BE2C (cell line): ENCODE results near the gene CFAP73.

ENCODE experiments used
- DNase-seq: peaks from one replicate; pipeline ENCODE4 v3.0.0-alpha.2; 2020
- H3K27me3 ChIP-seq: fragments of 250-450 bp; sonication (Bioruptor Pico); 2 replicates; pipeline ENCODE4 v1.5.1; 2020; ENCODE audit warnings: mild to moderate bottlenecking
- H3K36me3 ChIP-seq: fragments of 250-450 bp; sonication (Bioruptor Pico); 2 replicates; pipeline ENCODE4 v1.5.1; 2020; ENCODE audit warnings: mild to moderate bottlenecking
- H3K4me1 ChIP-seq: fragments of 250-450 bp; sonication (Bioruptor Pico); 2 replicates; pipeline ENCODE4 v1.5.1; 2020
- H3K4me3 ChIP-seq: 2 replicates; pipeline ENCODE4 v1.5.1; 2011; ENCODE audit warnings: low read depth, low read length
- H3K9me3 ChIP-seq: fragments of 250-450 bp; sonication (Bioruptor Pico); 2 replicates; pipeline ENCODE4 v1.5.1; 2020
- TF ChIP-seq, protein P1 (sequence below): IDR thresholded peaks from 2 replicates; pipeline ENCODE4 v1.5.1; 2012; ENCODE audit warnings: mild to moderate bottlenecking, low read depth, low read length

CFAP73 gene

DNA sequence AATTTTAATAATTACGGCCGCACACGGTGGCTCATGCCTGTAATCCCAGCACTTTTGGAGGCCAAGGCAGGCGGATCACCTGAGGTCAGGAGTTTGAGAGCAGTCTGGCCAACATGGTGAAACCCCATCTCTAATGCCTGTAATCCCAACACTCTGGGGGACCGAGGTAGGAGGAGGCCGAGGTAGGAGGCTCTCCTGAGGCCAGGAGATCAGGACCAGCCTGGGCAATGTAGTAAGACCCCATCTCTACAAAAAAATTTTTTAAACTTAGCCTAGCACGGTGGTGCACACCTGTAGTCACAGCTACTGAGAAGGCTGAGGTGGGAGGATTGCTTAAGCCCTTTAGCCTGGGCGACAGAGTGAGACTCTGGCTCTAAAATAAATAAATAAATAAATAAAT, 5.6 kb upstream of the CFAP73 start:
- H3K27me3 ChIP-seq = no peaks in the 10 kb centered on the region
- H3K36me3 ChIP-seq = no peaks in the 10 kb centered on the region
- no peak overlapping the region for H3K4me3 ChIP-seq
- DNase-seq = no peak
- H3K4me1 ChIP-seq = no peaks in the 10 kb centered on the region
- TF ChIP-seq, protein P1, sequence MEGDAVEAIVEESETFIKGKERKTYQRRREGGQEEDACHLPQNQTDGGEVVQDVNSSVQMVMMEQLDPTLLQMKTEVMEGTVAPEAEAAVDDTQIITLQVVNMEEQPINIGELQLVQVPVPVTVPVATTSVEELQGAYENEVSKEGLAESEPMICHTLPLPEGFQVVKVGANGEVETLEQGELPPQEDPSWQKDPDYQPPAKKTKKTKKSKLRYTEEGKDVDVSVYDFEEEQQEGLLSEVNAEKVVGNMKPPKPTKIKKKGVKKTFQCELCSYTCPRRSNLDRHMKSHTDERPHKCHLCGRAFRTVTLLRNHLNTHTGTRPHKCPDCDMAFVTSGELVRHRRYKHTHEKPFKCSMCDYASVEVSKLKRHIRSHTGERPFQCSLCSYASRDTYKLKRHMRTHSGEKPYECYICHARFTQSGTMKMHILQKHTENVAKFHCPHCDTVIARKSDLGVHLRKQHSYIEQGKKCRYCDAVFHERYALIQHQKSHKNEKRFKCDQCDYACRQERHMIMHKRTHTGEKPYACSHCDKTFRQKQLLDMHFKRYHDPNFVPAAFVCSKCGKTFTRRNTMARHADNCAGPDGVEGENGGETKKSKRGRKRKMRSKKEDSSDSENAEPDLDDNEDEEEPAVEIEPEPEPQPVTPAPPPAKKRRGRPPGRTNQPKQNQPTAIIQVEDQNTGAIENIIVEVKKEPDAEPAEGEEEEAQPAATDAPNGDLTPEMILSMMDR = no peak
- no peaks in the 10 kb centered on the region for H3K9me3 ChIP-seq

DNA sequence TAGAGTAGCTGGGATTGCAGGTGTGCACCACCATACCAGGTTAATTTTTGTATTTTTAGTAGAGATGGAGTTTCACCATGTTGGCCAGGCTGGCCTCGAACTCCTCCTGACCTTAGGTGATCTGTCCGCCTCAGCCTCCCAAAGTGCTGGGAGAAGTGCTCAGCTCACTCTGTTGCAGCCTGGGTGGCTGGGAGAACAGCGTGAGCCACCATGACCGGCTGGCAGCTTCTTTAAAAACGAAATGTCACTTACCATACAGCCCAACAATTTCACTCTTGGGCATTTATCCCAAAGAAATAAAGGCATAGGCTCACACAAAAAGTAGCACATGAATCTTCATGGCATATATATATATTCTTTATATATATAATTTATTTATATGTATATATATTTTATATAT, 4.7 kb upstream of the CFAP73 start:
- no peak for DNase-seq
- Histone ChIP-seq H3K4me1 (no peaks in the 10 kb centered on the region), H3K27me3 (no peaks in the 10 kb centered on the region), H3K36me3 (no peaks in the 10 kb centered on the region), H3K9me3 (no peaks in the 10 kb centered on the region), H3K4me3 (no peak overlapping the region)
- TF ChIP-seq, protein P1 = no peak

DNA sequence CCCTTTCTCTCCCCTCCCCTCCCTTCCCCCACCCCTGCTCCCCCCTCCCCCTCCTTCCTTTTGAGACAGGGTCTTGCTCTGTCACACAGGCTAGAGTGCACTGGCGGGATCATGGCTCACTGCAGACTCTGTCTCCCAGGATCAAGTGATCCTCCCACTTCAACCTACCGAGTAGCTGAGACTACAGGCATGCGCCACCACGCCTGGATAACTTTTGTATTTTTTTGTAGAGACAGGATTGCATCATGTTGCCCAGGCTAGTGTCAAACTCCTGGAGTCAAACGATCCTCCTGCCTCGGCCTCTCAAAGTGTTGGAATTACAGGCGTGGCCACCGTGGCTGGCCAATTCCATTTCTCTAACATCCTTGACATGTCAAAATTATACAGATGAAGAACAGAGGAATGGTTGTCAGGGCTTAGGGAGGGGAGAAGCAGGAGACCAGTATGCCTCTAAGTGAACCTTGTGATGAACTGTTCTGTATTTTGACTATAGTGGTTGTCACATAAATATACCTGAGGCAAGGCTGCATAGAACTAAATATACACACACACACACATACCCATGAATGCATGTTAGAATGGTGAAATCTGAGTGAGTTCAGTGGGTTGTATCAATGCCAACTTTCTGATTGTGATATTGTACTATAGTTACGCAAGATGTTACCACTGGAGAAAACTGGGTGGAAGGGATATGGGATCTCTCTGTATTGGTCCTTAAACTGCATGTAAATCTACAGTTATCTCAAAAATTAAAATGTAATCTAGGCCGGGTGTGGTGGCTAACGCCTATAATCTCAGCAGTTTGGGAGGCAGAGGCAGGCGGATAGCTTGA, 3.6 kb upstream of the CFAP73 start:
- no peak for DNase-seq
- no peak overlapping the region for H3K4me3 ChIP-seq
- TF ChIP-seq, protein P1 = no peak

DNA sequence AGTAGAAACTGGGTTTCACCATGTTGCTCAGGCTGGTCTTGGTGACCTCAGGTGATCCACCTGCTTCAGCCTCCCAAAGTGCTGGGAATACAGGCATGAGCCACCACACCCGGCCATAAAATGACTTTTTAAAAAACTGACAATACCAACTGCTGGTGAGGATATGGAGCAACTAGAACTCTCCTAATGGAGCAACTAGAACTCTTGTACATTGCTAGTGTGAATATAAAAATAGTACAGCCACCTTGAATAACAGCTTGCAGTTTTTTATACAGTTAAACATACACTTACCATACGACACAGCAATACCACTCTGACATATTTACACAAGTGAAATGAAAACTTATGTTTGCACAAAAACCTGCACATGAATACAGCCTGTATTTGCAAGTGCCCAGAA, 2.5 kb upstream of the CFAP73 start:
- no peaks in the 10 kb centered on the region for H3K9me3 ChIP-seq
- no peaks in the 10 kb centered on the region; the same call in 1 of the 2 replicates for H3K4me1 ChIP-seq
- no peak for DNase-seq
- TF ChIP-seq, protein P1 = no peak
- no peak overlapping the region for H3K4me3 ChIP-seq
- no peaks in the 10 kb centered on the region; the same call in 1 of the 2 replicates for H3K27me3 ChIP-seq
- H3K36me3 ChIP-seq = no peaks in the 10 kb centered on the region

More for the DNA sequence above, 3.6 kb upstream of the CFAP73 start:
- no peaks in the 10 kb centered on the region for H3K27me3 ChIP-seq
- H3K36me3 ChIP-seq = no peaks in the 10 kb centered on the region
- no peaks in the 10 kb centered on the region; the same call in 1 of the 2 replicates for H3K4me1 ChIP-seq
- no peaks in the 10 kb centered on the region for H3K9me3 ChIP-seq

DNA sequence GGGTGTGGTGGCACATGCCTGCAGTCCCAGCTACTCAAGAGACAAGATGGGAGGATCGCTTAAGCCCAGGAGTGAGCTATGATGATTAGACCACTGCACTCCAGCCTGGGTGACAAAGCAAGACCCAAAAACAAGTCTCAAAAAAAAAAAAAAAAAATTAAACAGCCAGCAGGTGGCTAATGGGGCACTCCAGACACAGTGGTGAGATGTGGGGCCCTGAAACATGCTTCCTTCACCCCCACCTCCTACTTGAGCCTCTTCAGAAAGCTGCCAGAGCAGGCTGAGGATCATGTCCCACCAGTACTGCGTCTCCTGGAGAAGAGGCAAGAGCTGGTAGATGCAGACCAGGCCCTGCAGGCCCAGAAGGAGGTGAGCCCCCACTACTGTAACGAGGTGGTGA, 2.1 kb downstream of the CFAP73 start:
- no peak for DNase-seq
- no peaks in the 10 kb centered on the region for H3K36me3 ChIP-seq
- no peaks in the 10 kb centered on the region; the same call in 1 of the 2 replicates for H3K4me1 ChIP-seq
- TF ChIP-seq, protein P1 = 0 out of 2 replicates have a peak, but pooled peaks have one; percentile 3
- H3K27me3 ChIP-seq = peaks cover 22% of the 10 kb centered on the region
- H3K9me3 ChIP-seq = no peaks in the 10 kb centered on the region
- no peak overlapping the region for H3K4me3 ChIP-seq

DNA sequence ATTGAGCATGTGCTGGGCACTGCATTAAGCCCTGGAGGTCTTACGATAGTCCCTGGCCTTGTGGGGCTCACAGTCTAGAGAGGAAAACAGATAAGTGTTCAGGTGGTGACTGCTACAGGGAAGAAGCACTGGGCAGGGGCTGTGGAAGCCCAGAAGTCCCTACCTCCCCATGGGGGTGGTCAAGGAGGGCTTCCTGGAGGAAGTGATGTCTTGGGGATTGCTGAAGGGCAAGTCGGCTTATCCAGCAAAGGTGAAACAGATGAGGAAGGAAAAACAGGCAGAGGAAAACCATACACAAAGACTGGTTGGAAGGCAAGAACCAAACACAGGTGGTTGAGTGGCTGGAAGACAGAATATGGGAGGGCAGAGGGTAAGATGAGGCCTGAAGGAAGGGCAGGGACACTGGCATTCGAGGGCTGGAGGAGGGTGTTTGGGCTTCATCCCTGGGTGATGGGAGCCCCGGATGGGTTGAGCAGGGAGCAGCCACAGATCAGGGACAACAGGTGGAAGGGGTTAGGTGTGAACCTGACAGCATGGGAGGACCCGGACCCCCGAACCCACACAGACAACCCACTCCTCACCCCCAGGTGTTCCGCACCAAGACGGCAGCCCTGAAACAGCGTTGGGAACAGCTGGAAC, 2.8 kb downstream of the CFAP73 start:
- no peaks in the 10 kb centered on the region for H3K36me3 ChIP-seq

More for the DNA sequence above, 2.8 kb downstream of the CFAP73 start:
- TF ChIP-seq, protein P1 = no peak
- Histone ChIP-seq H3K27me3 (peaks cover 22% of the 10 kb centered on the region), H3K4me1 (no peaks in the 10 kb centered on the region; the same call in 1 of the 2 replicates), H3K4me3 (peak overlapping the region; percentile 49), H3K9me3 (no peaks in the 10 kb centered on the region)
- DNase-seq = no peak
